GM18499 (cell line): ENCODE data around the gene LTBP4.

ENCODE experiments used
- ATAC-seq: cut with Tn5 transposase; IDR thresholded peaks from one replicate; pipeline ENCODE4 v1.9.1; 2021; ENCODE audit warnings: moderate number of reproducible peaks; ENCODE audit not compliant: insufficient read depth, unreplicated experiment

LTBP4 gene

DNA sequence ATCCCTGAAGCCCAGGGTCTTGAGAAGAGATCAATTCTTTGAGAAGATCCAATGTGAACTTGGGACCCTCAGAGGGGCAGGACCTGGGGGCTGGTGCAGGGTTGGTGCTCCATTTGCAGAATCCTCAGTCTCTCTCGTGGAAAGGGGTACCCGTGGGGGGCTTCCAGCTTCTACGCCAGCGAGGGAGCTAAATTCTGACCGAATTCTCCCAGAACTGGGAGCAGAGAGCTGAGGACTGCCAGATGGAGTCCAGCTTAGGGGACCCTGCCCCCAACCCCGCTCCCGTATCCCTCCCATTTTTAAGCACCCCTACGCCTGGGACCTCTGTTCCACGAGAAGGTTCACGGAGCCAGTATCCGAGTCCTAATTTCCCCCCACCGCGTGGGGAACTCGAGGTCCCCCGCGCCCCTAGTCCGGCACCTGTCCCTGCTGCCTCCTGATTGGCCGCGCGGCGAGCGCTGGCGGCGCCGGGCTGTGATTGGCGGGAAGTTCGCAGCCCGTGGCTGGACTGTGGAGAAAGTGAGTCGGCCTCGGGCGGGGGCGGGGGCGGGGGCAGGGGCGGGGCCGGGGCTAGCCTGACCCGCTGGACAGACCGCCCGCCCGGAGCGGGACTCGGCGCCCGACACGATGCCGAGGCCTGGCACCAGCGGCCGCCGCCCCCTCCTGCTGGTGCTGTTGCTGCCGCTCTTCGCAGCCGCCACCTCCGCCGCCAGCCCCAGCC, 4.4 kb upstream of the LTBP4 start:
- no peak for ATAC-seq

DNA sequence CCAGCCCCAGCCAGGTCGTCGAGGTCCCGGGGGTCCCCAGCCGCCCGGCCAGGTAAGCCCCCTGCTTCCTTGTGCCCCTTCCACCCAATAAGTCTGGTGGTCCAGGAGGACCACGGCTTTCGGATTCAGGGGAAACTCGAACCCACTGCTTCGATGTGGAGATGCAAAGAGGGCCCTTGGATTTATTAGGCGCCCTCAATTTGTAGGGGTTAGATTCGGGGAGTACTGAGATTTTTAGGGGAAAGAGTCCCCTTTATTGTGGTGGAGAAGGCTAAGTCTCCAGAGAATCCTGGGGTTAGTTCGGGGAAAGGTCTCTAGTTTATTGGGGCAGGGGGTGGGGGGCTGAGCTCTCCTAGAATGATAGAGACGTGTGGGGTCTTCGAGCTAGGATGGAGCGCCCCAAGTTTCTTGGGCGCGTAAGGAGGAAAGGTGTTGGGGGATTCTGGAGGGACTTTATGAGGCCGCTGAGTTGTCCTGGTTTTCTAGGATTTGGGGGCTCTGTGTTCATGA, 3.8 kb upstream of the LTBP4 start:
- no peak for ATAC-seq

DNA sequence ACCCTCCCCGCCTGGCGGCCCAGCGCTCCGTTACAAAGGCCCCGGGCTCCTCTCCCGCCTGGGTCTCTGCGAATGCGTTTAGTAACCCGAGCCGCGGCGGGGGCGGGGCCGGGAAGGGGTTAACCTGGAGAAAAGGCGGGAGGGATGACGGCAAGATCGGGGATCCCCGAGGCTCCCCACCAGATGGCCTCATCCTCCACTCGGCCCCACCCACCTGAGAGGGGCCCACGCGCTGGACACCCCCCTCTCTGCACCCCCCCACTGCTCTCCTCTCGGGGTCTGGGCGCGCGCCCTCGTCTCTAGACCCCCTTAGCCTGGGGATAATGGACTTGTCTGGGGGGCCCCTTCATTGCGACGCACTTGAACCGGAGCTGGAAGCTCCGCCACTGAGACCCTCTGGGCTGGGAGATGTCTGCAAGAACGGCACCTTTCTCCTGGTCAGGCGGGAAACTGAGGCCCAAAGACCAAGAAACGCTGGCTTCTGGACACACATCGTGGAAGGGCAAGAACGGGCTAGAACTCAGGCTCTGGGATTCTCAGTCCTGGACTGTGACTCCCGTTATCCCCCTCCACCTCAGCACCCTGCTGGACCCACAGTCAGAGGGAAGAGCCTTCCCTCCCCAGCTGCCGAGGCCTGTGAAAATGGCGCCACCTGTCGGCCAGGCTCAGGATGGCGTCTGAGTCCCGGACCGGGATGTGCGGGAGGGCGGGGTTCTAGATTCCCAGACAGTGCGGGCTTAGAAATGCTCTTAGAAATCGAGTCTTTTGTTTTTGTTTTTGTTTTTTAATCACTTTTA, 2.9 kb upstream of the LTBP4 start:
- no peak for ATAC-seq

DNA sequence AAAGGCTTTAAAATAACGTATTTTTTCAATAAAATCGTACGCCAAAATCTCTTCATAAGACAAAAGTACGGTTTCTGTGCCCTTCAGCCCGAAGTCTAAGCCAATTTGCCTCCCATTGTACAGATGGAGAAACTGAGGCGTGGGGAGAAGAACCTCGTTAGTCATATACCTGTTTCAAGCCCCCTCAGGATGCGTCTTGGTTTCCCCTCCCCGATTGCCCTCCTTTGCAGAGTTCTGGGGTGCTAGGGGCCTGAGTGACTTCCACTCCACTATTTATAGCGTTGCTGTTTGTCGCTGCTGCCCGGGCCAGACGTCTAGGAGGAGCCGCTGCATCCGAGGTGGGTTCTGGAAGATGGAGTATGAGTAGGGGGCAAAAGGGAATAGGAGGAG, 2.3 kb upstream of the LTBP4 start:
- no peak for ATAC-seq

DNA sequence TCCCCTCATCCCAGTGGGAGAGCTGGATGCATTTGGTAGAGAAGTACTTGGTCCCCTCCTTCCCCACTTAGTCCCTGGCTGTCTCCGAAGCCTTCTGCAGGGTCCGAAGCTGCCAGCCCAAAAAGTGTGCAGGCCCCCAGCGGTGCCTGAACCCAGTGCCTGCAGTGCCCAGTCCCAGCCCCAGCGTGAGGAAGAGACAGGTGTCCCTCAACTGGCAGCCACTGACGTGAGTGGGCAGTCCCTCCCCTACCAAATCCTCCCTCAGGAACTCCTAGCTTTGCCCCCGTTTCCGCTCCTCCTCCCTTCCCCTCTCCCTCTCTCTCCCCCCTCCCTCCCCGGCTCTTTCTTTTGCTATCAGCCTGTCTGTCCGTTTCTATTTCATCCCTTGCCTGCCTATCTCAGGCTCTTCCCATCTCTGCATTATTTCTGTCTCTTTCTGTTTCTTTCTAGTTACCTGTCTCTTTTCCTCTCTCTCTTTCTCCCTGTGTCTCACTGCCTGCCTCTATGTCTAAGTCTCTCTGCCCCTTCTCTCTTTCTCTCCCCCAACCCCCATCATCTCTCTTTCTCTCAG, 1.8 kb upstream of the LTBP4 start:
- ATAC-seq: no peak

DNA sequence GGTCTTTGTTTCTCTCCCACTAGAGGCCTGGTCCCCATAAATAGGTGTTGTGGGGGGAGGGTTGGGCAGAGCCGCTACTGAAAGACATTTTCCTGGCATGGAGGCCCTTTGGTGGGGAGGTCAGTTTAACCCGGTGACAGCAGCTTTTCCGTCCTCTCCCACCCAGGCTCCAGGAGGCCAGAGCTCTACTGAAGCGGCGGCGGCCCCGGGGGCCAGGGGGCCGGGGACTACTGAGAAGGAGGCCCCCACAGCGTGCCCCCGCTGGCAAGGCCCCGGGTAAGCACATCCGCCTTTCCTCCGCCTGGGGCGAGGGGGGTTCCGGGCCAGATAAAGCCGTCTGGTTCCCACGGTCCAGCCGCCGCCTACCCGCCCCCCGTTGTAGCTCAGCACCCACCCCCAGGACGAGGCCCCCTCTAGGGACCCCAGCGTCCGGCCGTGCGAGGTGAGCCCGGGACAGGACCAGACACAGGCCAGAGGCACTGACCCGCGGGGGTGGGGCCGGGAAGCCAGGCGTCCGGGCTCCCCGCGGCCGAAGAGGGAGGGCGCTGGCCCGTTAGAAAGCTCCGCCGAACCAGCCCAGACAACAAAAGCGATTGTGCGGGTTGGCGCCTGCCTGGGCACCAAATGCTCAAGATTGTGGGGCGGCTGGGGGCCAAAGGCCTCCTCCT, 1.1 kb upstream of the LTBP4 start:
- no peak for ATAC-seq

DNA sequence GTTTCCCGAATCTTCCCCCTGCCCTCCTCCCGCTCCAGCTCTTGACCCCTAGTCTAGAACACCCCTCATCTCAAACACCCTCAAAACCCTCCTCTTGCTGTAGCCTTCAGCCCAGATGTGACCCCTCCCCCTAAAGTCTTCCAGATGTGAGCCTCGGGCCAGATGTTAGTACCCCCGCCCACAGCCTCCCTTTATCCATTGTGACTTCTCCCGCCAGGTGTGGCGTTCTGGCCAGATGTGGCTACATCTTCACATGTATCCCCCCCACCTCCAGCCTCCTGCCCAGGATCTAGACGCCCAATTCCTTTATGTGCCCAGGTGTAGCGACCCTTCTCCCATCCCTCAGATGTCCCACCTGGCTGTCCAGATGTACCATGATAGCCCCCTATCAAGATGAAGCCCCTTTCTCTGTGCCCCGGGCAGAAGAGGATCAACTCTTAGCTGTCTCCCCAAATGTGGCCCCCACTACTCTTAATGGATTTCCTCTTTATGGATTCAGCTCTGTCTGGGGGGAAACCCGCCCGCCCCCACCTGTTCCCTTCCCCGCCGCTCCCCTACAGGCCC, 517 bp upstream of the LTBP4 start:
- no peak for ATAC-seq

DNA sequence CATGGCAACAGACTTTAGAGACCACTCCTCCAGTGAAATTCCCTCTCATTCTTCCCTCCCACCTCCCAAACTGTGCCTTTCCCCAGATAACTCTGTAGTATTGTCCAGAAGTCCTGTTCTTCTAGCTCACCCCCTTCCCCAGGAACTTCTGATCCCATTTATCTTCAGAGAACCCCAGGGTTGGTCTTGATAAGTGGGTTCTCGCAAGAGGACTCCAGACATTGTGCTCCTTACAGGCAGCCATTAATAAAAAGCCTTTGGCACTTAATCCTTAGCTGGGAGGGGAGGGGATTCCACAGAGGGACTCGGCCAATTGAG, 1.9 kb downstream of the LTBP4 start:
- no peak for ATAC-seq

DNA sequence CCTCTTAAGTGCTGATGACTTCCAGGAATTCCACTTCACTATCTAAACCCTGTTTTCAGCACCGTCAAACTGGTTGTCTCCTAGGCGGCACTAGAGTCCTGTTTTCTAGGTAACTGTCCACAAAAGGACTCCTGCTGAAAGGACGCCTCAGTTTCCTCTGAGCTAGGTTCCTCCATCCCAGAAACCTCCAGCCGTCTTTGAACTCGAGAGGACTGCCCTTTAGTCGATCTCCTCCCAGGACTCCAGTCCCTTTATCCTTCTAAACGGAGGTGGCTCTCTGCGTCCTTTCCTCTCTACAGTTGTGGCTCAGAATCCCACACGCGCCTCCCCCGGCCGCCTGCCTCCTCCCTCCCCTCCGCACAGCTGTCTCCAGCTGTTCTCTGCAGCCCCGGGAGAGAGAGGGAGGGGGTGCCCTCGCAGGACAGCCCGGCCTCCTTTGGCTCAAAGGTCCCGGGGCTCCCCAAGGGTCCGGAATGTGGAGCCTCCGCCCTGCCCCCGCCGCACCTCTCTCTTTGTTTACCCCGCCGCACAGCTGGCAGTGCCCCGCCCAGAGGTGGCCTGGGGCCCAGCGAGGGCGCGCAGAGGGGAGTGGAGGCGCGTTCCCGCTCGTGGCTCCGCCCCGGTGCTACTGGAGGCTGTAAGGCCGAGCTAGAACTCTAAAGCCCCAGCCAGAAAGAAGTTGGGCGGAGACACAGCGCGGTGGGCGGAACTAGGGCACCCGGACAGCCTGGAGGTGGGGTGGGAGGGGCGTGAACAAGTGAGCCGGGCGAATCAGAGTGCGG, 2.4 kb downstream of the LTBP4 start:
- no peak for ATAC-seq

DNA sequence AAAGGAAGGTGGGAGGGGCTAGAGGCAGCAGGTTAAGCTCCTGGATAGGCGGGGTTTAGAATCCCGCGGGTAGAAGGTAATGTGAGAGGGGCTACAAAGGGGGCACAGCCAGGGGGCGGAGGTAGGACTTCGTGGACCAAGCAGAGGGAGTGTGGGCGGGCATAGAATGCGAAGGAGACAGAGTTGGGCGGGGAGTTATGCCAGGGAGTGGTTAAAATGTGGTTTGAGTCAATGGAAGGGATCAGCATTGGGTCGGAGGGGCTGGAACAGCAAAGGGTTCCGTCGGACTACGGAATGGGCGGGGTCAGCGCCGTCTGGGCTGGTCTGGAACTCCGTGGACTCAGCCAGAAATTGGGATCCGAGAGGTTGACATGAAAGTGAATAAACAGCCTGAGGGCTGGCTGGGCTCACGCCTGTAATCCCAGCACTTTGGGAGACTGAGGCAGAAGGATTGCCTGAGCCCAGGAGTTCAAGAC, 3.0 kb downstream of the LTBP4 start:
- ATAC-seq: no peak

DNA sequence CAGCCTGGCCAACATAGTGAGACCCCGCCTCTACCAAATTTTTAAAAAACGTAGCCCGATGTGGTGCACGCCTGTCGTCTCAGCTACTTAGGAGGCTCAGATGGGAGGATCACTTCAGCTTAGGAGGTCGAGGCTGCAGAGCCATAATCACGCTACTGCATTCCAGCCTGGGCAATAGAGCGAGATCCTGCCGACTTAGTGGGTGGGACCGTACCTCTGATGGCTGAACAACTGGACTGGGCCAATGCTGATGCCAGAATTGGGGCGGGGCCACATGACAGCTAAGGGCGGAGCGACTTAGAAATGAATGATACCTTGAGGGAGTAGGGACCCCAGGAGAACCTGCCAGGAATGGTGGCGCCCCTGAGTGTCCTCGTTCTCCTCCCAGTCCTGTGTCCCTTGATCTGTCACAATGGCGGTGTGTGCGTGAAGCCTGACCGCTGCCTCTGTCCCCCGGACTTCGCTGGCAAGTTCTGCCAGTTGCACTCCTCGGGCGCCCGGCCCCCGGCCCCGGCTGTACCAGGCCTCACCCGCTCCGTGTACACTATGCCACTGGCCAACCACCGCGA, 3.6 kb downstream of the LTBP4 start:
- no peak for ATAC-seq

DNA sequence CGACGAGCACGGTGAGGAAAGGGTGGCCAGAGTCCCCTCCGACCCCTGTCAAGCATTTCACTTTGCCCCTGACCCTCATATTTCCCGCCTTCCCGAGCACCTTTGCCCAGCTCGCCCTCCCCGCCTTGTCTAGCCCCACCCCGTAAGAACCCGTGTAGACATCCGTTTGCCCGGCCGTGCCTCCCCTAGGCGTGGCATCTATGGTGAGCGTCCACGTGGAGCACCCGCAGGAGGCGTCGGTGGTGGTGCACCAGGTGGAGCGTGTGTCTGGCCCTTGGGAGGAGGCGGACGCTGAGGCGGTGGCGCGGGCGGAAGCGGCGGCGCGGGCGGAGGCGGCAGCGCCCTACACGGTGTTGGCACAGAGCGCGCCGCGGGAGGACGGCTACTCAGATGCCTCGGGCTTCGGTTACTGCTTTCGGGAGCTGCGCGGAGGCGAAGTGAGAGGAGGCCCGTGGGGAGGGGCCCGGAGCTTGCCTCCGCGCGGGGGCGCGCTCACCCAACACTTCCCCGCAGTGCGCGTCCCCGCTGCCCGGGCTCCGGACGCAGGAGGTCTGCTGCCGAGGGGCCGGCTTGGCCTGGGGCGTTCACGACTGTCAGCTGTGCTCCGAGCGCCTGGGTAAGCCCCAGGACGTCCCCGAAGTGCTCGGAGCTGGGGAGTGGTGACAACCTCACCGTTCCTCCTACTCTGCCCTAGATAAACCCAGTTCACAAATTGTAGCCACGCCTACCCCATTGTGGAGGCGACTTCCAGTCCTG, 4.2 kb downstream of the LTBP4 start:
- ATAC-seq: no peak

DNA sequence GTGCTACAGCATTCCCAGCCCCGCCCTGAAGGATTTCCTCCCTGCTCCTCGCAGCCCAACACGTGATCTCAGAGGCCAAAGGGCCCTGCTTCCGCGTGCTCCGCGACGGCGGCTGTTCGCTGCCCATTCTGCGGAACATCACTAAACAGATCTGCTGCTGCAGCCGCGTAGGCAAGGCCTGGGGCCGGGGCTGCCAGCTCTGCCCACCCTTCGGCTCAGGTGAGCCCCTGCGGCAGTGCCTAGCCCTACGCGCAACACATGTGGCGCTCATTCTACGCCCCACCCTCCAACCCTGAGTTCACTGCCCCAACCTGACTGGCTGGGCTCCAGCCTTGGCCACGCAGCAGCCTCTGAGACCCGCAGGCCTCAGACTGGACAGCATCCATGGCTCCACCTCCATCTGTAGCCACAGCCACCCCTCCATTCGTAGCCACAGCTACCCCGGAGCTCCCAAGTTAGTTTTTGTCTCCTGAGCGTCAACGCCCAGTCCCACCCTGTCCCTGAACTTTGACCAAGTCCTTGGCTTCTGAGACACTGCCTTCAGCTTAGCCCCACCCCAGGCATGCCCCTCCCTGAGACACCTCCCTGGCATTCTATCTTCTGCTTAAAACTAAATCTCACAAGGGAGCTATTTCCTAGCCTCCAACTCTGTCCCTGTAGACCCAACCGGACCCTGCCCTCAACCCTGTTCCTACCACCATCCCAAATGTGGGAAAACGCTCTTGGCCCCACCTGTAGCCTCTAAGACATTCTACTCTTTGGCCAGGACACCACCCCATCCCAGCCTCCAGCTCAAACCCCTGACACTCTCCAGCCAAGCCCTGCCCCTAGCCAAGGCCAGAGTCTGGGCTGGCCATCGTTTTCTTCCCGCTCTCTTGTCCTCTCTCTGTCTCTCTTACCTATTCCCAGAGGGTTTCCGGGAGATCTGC, 6.4 kb downstream of the LTBP4 start:
- no peak for ATAC-seq

DNA sequence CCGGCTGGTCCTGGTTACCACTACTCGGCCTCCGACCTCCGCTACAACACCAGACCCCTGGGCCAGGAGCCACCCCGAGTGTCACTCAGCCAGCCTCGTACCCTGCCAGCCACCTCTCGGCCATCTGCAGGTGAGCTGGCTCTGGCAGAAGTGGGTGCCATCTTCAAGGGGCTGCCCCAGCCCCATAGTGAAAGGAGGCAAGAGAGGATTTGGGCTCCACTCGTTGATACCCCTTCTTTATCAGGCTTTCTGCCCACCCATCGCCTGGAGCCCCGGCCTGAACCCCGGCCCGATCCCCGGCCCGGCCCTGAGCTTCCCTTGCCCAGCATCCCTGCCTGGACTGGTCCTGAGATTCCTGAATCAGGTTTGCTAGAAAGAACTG, 7.1 kb downstream of the LTBP4 start:
- no peak for ATAC-seq

DNA sequence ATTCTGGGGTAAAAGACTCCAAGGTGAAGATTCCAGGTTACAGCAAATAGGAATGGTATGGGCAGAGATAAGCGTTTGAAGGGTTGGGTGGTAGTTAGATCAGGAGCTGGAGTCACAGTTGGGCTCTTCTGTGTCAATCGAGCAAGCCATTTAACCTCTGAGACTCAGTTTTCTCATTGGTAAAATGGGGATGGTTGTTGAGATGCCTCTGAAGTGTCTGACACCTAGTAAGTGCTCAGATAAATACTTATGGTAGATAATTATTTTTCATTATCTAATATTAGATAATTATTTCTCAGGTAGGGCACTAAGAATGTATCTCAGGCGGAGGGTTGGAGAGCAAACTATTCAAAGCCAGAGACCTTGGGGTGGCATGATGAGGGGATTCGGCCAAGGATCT, 7.8 kb downstream of the LTBP4 start:
- ATAC-seq: no peak

DNA sequence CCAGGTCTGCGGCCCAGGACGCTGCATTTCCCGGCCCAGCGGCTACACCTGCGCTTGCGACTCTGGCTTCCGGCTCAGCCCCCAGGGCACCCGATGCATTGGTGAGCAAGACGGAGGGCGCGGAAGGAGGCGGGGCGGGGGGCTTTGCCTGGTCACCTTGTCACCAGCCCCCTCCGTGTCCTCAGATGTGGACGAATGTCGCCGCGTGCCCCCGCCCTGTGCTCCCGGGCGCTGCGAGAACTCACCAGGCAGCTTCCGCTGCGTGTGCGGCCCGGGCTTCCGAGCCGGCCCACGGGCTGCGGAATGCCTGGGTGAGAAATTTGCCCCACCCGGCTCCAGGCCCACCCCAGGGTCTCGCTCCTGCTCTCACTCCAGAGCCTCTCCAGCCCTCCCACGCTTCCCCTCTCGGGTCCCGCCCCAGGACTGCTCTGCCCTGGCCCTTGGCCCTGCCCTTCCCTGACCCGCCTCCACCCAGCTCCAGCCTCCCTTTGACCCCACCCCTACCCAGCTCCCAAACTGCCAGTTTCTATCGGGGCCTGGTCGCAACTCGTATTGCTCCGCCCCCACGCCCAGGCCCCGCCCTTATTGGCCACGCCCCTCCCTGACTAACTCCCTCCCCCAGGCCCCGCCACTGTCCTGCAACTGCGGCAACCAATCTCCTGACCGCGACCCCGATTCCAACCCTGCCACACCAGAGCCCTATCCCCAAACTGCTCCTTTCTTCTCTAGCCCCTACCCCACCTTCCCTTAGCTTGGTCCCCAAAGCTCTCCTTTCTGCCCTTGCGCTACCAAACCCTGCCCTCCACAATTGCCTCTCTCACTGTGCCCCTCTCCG, 8.6 kb downstream of the LTBP4 start:
- no peak for ATAC-seq
